H1 (cell line): ENCODE data around the gene HABP2.

Experiments
- ASH2L ChIP-seq: fragments of 200-600, 300-600 bp; sonication (generic); IDR thresholded peaks from one replicate; pipeline ENCODE4 v1.7.1; 2017; ENCODE audit warnings: low read length
- CBX5 ChIP-seq: fragments of 300-800, 300-1000 bp; sonication (generic); IDR thresholded peaks from 2 replicates; pipeline ENCODE4 v1.7.1; 2016; ENCODE audit warnings: antibody characterized with exemption, low read length, low read depth
- CBX8 ChIP-seq: fragments of 300-800, 300-1000 bp; sonication (generic); IDR thresholded peaks from 2 replicates; pipeline ENCODE4 v1.7.1; 2016; ENCODE audit warnings: low read depth, low read length, borderline replicate concordance
- CEBPB ChIP-seq: IDR thresholded peaks from 2 replicates; pipeline ENCODE4 v1.6.1; 2012; ENCODE audit warnings: low read depth, low read length
- CHD2 ChIP-seq: IDR thresholded peaks from 2 replicates; pipeline ENCODE4 v1.6.1; 2012; ENCODE audit warnings: low read length, improper control_type of control experiment
- HDAC6 ChIP-seq: IDR thresholded peaks from one replicate; pipeline ENCODE4 v1.7.1; 2012; ENCODE audit warnings: low read depth, mild to moderate bottlenecking, inconsistent platforms, low read length, moderate library complexity
- JUN ChIP-seq: IDR thresholded peaks from 2 replicates; pipeline ENCODE4 v1.6.1; 2011; ENCODE audit warnings: low read depth, mild to moderate bottlenecking, improper control_type of control experiment, low read length
- JUND ChIP-seq: IDR thresholded peaks from 2 replicates; pipeline ENCODE4 v1.6.1; 2011; ENCODE audit warnings: mild to moderate bottlenecking, improper control_type of control experiment, low read length
- MAFK ChIP-seq: IDR thresholded peaks from 2 replicates; pipeline ENCODE4 v1.6.1; 2012; ENCODE audit warnings: low read depth, mild to moderate bottlenecking, improper control_type of control experiment, low read length
- POLR2A ChIP-seq, 2 experiments: IDR thresholded peaks; 1 replicate in 1 of 2; 2 replicates in 1 of 2; pipeline ENCODE4 v1.6.1; 2011; ENCODE audit warnings: low read depth in 2 of 2, low read length in 2 of 2, mild to moderate bottlenecking in 2 of 2; ENCODE audit errors: control extremely low read depth in 1 of 2
- RBBP5 ChIP-seq: IDR thresholded peaks from 2 replicates; pipeline ENCODE4 v1.7.1; 2012; ENCODE audit warnings: low read depth, mild to moderate bottlenecking, inconsistent platforms, low read length, moderate library complexity, borderline replicate concordance
- TF ChIP-seq, protein P1 (sequence below), 3 experiments: IDR thresholded peaks; 1 replicate in 2 of 3; 2 replicates in 1 of 3; pipeline versions ENCODE4 v1.5.1 to v1.6.1; 2011; ENCODE audit warnings: low read length in 3 of 3, mild to moderate bottlenecking in 3 of 3, inconsistent platforms in 2 of 3, low read depth in 1 of 3, moderate library complexity in 1 of 3; ENCODE audit not compliant: insufficient read depth in 1 of 3; ENCODE audit errors: control extremely low read depth in 1 of 3

- TF ChIP-seq CBX5 (no peak), RBBP5 (no peak), CBX8 (no peak), POLR2A (IDR thresholded peaks at IDR 0.05; ENCODE audit: control extremely low read depth in 1 of 2, low read depth in 2 of 2, low read length in 2 of 2) (no peak), JUND (no peak), MAFK (no peak), JUN (no peak), HDAC6 (no peak), CHD2 (no peak), CEBPB (no peak), ASH2L (no peak)
- TF ChIP-seq, protein P1, sequence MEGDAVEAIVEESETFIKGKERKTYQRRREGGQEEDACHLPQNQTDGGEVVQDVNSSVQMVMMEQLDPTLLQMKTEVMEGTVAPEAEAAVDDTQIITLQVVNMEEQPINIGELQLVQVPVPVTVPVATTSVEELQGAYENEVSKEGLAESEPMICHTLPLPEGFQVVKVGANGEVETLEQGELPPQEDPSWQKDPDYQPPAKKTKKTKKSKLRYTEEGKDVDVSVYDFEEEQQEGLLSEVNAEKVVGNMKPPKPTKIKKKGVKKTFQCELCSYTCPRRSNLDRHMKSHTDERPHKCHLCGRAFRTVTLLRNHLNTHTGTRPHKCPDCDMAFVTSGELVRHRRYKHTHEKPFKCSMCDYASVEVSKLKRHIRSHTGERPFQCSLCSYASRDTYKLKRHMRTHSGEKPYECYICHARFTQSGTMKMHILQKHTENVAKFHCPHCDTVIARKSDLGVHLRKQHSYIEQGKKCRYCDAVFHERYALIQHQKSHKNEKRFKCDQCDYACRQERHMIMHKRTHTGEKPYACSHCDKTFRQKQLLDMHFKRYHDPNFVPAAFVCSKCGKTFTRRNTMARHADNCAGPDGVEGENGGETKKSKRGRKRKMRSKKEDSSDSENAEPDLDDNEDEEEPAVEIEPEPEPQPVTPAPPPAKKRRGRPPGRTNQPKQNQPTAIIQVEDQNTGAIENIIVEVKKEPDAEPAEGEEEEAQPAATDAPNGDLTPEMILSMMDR (IDR thresholded peaks at IDR 0.05; ENCODE audit: control extremely low read depth in 1 of 3, insufficient read depth in 1 of 3, low read depth in 1 of 3, low read length in 3 of 3), result no peak
Measured at GRCh38 chr10:113518816-113519591, 33.8 kb upstream of the HABP2 start.
